HG03521 (cell line): ENCODE results near the gene RNF215.

Experiments used
- ATAC-seq: cut with Tn5 transposase; IDR thresholded peaks from one replicate; pipeline ENCODE4 v1.9.1; 2021; ENCODE audit warnings: mild to moderate bottlenecking, moderate library complexity; ENCODE audit not compliant: unreplicated experiment

Gene RNF215

DNA sequence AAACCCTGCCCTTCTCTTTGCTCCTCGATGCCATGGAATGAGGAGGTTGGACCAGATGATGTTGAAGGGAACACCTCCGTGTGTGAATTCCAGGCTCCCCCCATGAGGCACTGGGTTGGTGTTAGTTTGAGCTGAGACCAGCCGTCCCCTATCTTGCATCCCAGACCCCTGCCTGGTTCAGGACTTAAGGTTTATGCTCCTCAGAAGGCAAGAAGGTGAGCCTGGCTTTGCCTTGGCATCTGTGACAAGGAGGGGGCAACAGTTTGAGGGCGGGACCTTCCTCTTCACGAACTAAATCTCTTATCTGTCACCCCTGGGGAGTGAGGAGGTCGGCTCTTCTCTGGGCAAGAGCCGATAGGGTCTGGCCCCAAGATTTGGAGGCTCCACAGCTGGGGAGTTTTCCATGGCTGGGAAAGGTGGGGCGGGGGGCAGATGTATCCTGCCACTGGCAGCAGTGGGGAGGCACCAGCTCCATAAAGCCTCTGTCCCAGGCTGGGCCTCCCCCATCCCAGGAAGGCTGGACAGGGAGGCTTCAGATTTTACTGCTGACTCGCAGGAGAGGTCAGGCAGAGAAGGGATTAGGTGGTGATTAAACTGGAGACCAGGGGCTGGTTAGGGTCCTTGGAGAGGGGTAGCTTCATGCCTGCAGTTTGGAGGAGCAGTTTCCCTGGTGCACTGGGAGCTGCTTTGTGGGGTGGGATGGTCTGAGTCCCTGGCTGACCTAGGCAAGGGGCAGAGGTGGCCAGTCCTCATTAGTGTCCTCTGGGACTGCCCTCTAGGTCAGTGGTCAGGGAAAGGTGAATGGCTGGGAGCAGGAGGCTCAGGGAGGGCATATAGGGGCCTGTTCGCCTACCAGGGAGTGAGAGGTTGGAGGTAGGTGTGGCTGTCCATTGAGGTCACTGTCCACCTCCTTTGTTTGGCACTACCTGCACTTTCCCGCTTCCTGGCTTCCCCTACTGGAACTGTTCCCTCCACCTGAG is 10.7 kb upstream of the RNF215 start:
- ATAC-seq, result no peak

DNA sequence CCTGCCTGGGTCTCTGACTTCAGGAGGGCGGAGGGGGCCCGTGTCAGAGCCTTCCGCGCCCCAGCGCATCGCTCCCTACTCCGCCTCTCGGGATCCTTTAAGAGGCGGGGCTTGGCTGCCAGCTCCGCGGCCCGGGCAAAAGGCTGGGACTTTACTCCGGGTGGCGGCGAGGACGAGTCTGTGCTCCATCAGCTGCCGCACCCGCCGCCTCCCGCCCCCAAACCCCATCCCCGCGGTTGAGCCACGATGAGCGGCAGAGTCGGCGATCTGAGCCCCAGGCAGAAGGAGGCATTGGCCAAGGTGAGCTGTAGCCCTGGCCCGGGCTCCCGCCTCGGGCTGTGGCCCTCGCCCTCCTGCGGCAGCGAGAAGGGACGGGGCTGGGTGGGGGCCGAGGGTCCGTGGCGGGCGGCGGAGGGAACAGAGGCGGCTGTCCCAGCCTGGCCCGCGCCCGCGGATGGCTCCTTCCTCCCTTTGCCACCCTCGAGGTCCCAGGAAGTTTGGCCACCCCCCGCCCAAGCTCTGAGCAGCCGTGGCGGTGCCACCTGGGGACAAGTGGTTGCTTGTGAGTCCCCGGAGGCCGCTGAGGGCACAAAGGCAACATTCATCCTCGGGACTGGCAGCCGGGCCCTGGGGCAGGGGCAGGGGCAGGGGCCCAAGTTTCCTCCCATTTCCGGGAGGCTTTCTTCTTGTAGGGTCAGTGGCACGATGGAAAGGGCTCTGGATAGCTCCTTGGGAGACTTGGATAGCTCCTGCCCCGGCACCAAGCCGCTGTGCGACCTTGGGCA is 9.9 kb upstream of the RNF215 start, which contains the start of gene SEC14L2:
Gene SEC14L2, plus strand, starts transcription at position 148 of the 785 bp plus-strand sequence. Its CDS starts 99 bp downstream, at position 247.
- no peak for ATAC-seq

DNA sequence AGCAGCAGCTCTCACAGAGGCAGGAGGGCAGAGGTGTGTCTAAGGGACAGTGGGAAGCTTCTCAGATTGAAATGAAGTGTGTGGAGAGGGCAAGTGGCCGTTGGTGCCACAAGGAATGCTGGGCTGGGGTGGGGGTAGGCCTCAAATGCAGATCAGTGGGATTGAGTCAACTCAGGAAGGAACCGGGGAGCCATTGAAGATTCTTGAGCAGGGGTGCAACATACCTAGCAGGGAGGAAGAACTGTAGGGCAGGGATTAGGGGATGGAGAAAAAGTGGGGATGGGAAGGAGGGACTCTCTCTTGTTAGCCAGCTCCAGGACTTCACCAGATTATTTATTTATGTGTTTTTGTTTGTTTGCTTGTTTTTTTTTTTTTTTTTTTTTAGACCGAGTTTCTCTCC is 6.7 kb upstream of the RNF215 start:
- no peak for ATAC-seq

DNA sequence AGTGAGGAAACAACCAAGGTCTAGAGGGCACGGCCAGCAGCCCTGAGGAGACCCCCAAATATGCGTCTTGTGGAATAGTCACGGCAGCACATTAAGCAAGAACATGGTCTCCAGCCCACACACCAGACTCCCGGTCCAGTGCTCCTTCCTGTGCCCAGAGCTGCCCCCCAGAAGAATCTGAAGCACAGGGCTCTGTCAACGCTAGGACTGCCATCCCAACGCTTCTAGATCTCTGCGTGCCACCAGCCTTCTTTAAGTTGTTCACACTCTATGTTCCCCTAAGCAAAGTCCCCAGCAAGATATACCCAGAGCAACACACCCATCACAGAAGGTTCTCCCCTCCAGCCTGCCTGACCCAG is 6.1 kb upstream of the RNF215 start:
- ATAC-seq, result no peak

DNA sequence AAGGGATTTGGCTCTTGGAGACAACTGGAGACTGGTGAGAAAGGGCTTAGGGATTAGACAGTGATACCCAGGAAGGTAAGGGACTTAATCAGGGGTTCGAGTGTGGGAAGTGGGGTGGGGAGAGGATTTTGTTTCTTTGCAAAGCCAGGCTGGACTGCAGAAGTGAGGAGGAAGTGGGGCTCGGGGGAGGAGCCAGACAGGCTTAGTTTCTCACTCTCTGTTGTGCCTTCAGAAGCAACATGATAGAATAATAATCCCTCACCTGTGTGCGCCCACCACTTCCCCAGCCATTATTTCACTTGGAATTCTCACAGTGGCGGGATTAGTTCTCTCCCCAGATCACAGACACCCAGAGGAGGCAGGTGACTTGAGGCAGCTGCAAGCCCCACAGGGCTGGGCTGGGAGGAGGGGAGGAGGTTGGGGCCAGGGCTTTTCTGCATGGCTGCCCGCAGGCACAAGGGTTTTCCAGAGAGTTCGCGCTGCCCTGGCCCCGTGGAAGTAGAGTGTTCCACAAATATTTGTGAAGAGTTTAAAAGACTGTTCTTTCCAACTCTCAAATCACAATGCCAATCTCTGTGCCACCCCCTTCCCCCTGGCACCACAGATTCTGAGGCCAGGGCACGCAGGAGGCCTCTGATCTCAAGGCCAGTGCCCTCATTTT is 5.6 kb upstream of the RNF215 start:
- no peak for ATAC-seq

DNA sequence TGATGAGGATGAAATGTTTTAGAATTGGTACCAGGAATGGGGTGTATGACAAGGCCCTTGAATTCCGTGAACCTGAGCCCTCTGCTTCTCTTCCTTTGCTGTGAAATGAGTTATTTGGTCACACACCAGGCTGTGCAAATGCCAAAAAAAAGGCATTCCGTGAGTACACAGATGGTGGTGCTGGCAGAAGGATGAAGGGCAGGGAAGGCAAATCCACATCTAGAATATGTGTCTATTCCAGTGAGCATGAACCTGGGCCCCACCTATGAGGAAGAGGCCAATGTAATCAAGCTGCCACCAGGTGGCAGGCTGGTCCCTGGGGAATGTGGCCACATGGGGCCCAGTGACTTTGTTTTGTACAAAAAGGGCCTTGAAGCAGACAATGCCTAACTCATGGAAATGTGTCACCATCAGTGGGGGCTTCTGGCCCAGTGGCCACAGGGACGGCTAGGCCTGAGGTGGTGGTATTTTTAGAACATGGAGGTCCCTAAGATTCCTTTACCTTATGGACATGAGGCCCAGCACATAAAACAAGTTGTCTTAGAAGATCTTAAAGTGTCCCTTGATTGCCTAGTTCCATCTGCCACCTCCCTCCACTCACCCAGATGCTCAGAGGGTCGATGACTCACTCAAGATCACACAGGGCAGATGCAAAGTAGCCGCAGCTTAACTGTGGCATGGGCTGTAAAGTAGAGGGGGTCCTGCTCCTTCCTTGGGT is 3.9 kb upstream of the RNF215 start:
- ATAC-seq, result no peak

DNA sequence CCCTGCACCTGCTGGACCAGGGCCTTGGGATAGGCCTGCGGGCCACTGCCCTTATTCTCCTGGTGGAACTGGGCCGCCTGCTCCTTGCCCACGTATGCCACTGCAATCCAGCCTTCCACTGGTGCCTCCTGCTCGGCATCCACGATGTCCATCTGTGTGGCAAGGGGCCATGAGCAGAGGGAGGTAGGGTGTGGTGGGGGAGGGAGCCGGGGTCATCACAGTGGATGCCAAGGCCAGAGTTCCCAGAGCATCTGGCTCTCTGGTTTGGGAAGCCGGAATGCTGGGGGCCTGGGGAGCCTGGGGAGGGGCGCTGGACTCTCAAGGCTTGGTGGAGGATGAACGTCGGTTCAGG is 627 bp downstream of the RNF215 start:
- ATAC-seq, result no peak

DNA sequence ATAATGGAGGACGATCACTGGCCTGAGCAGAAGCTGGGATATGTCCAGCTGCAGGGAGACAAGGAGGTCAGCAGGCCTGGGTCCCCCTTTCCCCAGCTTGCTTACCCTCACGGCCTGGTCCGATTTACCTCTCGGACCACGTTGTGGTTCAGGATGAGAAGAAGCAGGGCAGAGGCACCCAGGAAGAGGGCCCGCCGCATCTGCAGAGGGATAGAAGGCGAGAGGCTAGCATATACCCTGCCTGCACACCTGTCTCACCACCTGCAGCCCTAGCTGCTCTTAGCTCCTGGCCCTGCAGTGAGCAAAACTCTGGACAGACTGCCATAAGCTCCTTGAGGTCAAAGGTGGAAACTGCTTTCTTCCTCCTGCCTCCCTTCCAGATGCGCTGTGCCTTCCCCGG is 1.3 kb downstream of the RNF215 start:
- no peak for ATAC-seq

DNA sequence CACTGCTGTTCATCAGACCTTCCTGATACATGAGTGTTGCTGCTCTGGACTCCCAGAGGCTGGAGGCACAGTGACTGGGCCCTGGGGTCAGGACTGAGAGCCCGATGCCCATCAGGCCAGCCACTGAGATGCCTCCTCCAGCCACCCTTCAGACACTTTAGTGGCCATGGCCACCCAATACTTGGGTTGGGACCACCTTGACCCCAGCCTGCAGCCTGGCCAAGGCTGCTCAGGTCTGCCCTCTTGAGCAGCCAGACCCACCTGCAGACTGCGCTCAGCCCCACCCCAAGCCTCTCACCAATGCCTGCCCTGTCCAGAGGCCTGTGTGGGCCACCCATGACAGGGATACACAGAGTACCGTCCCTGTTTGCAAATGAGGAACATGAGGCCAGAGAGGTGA is 4.2 kb downstream of the RNF215 start:
- no peak for ATAC-seq

DNA sequence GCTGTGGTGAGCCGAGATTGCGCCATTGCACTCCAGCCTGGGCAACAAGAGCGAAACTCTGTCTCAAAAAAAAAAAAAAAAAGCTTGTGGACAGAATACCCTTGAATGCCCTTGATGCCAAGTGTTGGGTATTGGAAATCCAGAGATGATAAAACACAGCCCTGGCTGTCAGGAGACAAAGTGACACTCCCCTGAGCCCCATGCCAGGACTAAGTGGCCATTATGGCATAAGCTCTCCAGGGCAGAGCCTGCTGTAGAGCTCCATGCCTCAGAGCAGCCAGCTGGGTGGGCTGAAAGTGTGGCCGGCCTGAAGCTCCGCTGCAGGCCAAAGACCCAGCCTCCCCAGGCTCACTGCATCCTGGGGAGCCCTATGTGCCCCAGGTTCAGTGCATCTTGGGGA is 4.9 kb downstream of the RNF215 start:
- no peak for ATAC-seq

DNA sequence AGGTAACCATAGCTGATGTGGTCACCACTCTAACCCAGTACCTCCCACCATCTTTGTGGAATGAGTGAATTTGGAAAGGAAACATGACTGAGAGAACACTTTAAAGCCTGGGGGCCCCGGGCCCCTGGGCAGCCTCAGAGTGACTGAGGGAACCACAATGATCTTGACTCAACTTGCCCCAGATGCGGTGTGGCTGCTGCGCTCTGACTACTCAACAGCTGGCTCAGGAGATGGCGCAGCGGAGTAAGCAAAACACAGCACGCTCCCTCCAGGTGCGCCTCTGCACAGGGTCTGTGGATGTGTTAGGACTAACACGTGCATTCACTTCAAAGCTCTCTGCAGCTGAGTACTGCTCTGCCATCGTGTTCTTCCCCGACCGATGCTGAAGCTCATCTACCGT is 5.9 kb downstream of the RNF215 start:
- no peak for ATAC-seq

DNA sequence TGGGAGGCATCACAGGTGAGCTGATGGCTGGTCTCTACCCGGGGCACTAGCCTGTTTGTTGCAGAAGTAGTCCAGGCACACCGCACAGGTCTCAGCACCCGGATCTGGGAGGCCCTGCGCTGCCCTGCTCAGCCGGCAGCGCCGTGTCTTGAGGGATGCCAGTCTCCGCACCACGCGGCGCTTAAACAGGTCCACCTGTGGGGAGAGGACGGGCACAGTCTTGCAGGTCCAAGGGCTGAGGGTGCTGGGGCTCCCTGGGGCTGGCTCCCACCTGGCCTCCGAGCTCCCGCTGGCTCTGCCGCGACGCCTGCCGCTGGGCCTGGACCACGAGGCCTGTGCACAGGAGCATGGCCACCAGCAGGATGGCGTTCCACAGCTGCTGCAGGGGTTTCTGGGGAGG is 7.2 kb downstream of the RNF215 start:
- no peak for ATAC-seq

DNA sequence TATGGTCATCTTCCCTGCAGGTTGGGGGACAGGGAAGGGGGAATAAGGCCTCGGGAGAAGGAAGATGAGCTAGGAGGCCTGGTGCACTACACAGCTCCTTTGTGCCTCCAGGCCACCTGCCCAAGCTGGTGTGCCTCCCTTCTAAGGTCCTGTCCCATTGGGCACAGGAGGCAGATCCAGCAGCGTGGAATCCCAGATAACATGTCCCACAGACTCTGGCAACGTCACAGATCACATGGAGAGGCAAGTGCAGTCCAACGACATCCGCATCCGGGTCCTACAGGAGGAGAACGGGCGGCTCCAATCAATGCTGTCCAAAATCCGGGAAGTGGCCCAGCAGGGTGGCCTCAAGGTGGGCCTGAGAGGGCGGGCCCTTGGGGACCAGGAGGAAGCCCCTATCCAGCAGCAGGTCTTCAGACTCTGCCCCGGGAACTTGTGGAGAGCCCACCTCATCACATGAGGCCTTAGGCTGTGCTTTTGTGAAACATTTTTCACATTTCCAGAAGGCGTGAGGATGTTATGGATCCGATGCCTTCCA is 11.8 kb downstream of the RNF215 start:
- ATAC-seq, result no peak

DNA sequence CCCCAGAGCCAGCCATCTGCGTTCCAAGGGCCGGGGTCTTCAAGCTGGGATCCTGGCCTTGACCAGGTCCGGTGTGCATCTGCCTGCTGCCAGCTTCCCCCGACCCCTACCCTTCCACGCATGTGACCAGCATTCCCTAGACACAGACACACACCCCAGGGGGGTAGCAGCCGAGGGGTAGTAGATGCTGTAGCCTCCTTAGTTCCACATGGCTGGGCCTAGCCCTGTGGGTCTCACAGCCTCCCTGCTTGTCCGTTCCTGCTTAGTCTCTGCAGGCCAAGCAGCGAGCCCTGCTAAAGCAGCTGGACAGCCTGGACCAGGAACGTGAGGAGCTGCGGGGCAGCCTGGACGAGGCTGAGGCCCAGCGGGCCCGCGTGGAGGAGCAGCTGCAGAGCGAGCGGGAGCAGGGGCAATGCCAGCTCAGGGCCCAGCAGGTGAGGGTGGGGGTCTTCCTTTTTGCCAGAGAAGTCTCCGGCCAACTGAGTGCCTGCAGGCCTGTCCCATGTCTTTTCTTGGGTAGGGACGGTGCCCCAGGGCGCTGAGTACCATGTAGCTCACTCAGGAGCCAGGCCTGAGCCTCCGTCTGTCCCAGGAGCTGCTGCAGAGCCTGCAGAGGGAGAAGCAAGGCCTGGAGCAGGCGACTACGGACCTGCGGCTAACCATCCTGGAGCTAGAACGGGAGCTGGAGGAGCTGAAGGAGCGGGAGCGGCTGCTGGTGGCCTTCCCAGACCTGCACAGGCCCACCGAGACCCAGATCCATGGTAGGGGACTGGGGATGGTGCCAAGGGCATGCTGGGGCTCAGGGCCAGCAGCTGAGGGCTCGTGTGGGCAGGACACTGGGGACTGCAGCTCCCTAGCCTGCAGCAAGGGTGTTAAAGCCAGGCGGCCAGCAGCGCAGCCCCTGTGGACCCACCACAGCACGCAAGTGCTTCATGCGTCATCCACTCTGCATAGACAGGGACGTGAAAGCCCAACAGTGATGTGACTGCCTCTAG is 13.6 kb downstream of the RNF215 start:
- ATAC-seq, result no peak

DNA sequence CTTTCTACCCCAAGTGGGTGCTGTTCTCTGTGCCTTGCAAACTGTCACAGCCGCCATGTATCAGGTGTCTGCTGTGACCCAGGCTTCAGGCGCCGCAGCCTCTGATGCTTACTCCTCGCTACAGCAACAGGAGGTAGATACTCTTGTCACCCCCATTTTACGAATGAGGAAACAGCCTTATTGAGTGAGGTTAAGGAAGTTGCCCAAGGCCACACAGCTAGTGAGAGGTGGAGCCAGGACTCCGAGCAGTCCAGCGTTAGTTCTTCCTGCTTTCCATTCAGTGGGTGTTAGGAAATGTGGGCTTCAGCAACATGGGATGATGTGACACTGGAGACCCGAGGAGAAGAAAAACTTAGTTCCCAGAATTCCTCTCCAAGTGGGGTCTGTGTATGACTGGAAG is 14.3 kb downstream of the RNF215 start:
- ATAC-seq, result no peak

DNA sequence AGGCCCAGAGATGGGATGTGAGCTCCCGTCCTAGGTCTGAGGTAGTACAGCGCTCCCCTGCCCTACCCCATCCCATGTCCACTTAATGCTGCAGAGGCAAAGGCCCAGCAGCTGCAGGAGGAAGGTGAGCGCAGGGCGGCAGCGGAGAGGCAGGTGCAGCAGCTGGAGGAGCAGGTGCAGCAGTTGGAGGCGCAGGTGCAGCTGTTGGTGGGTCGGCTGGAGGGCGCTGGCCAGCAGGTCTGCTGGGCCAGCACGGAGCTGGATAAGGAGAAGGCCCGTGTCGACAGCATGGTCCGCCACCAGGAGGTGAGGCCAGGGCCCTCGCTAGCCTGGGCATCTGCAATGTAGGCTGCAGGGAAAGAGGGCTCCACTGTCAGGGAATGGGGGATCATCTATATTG is 15.2 kb downstream of the RNF215 start:
- ATAC-seq, result no peak

DNA sequence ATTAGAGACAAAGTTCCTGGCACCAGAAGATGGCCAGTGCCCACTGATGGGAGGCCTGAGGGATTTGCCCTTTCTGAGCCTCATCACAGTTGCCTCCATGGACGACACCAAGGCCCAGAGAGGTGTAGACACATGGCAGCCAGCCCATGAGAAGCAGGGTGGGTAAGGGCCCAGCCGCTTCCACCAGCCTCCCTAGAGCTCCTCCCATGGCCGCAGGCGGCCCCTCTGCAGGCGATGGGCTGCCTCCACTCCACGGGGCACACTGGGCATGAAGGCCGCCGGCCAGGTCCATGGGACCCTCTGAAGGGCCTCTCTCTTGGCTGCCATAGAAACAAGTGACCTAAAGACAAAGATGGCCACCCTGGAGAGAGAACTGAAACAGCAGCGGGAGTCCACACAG is 15.9 kb downstream of the RNF215 start:
- ATAC-seq, result no peak

DNA sequence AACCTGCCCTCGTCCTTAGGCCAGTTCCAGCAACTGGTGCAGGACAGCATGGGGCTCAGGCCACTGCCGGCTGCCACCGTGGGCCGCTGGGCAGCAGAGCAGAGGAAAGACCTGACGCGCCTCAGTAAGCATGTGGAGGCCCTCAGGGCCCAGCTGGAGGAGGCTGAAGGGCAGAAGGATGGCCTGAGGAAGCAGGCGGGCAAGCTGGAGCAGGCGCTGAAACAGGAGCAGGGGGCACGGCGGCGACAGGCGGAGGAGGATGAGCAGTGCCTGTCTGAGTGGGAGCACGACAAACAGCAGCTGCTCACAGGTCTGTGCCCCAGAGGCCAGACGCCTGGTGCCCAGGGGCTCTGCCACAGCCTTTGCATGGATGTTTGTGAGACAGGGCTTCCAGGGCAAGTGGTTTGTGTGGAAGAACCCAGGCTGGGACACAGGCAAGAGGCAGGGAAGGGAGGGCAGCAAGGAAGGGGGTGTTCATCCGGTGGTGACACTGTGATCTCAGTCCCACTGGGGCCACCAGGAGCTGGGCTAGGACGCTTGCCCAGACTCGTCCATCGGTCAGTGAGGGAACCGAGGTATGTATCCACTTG is 16.5 kb downstream of the RNF215 start:
- no peak for ATAC-seq

DNA sequence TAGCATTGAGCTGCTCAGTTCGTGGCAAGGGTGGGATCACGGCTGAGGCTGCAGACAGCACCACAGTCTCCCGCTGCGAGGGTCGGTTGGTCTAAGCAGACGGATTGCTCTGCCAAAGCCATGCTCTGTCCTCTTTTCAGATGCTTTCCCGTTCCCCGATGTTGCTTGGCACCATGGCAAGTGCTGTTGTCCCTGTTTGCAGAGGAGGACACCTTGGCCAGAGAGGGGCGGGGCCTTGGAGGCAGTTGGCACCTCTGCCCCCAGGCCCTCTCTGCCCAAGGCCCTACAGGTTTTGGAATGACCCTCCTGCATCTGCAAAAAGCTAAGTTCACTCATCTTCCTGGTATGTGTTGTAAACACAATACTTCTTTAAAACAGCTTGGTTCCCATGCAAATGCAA is 18.8 kb downstream of the RNF215 start:
- ATAC-seq, result no peak
